Effector CD8-positive, alpha-beta T cell (primary cell): ENCODE data around the gene HIVEP3.

Experiments
- DNase-seq: peaks from one replicate; lab custom pipeline; 2025; lab: John Stamatoyannopoulos, UW

The HIVEP3 gene

GRCh38 chr1:41894101-41894807 is 24.5 kb downstream of the HIVEP3 start:
- no peak for DNase-seq

GRCh38 chr1:41892301-41892781 is 26.4 kb downstream of the HIVEP3 start:
- no peak for DNase-seq

GRCh38 chr1:41891199-41891896 is 27.4 kb downstream of the HIVEP3 start:
- peak; percentile 7 for DNase-seq

- DNase-seq: no peak
Measured at GRCh38 chr1:41890825-41891198, 27.9 kb downstream of the HIVEP3 start.

GRCh38 chr1:41889506-41890414 is 29.0 kb downstream of the HIVEP3 start:
- no peak for DNase-seq

- DNase-seq: no peak
Measured at GRCh38 chr1:41888756-41889155, 30.0 kb downstream of the HIVEP3 start.

GRCh38 chr1:41887365-41887764 is 31.4 kb downstream of the HIVEP3 start:
- DNase-seq: no peak

- no peak for DNase-seq
Measured at GRCh38 chr1:41884256-41885230, 34.2 kb downstream of the HIVEP3 start.

GRCh38 chr1:41883507-41883906 is 35.2 kb downstream of the HIVEP3 start:
- DNase-seq: no peak

- no peak for DNase-seq
Measured at GRCh38 chr1:41882486-41882885, 36.2 kb downstream of the HIVEP3 start.

- no peak for DNase-seq
Measured at GRCh38 chr1:41882068-41882477, 36.6 kb downstream of the HIVEP3 start.

GRCh38 chr1:41880950-41881885 is 37.5 kb downstream of the HIVEP3 start:
- no peak for DNase-seq

GRCh38 chr1:41880261-41880660 is 38.5 kb downstream of the HIVEP3 start:
- no peak for DNase-seq

- DNase-seq: no peak
Measured at GRCh38 chr1:41879617-41880016, 39.1 kb downstream of the HIVEP3 start.

- DNase-seq: no peak
Measured at GRCh38 chr1:41878911-41879310, 39.8 kb downstream of the HIVEP3 start.

- DNase-seq: no peak
Measured at GRCh38 chr1:41878495-41878894, 40.2 kb downstream of the HIVEP3 start.

GRCh38 chr1:41876576-41877445 is 41.9 kb downstream of the HIVEP3 start:
- DNase-seq: no peak

GRCh38 chr1:41875487-41875886 is 43.2 kb downstream of the HIVEP3 start:
- no peak for DNase-seq

- DNase-seq: no peak
Measured at GRCh38 chr1:41874903-41875411, 43.8 kb downstream of the HIVEP3 start.
